ENCODE measurements around the gene SLC15A1.

- TF ChIP-seq, protein P1, sequence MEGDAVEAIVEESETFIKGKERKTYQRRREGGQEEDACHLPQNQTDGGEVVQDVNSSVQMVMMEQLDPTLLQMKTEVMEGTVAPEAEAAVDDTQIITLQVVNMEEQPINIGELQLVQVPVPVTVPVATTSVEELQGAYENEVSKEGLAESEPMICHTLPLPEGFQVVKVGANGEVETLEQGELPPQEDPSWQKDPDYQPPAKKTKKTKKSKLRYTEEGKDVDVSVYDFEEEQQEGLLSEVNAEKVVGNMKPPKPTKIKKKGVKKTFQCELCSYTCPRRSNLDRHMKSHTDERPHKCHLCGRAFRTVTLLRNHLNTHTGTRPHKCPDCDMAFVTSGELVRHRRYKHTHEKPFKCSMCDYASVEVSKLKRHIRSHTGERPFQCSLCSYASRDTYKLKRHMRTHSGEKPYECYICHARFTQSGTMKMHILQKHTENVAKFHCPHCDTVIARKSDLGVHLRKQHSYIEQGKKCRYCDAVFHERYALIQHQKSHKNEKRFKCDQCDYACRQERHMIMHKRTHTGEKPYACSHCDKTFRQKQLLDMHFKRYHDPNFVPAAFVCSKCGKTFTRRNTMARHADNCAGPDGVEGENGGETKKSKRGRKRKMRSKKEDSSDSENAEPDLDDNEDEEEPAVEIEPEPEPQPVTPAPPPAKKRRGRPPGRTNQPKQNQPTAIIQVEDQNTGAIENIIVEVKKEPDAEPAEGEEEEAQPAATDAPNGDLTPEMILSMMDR (IDR thresholded peaks at IDR 0.05), result no peak
- no peak for TF ChIP-seq POLR2A (IDR thresholded peaks at IDR 0.05)
Measured at GRCh38 chr13:98657506-98658085, 94.9 kb downstream of the SLC15A1 start.

All from esophagus squamous epithelium (tissue), 4 donors.